Liver (tissue), 9 donors: ENCODE results near the gene ANKRD33. TPM values are rescaled to one million over a fixed set of nuclear protein-coding genes. Genes with fewer than 3 reads are reported as not detected.
A peak's percentile ranks its signal among the peaks of the same experiment; 100 is the strongest.

Experiments
- DNase-seq: peaks from one replicate; pipeline ENCODE4 v3.0.0-alpha.2; 2017; ENCODE audit warnings: low spot score
- H3K27ac ChIP-seq, 2 donors: one replicate each; pipeline ENCODE4 v1.7.0; 2013; ENCODE audit warnings: inconsistent platforms in 2 of 2, low read length in 2 of 2, control low read depth in 1 of 2, low read depth in 1 of 2, mild to moderate bottlenecking in 1 of 2
- H3K27me3 ChIP-seq, 4 donors: one replicate each; pipeline versions ENCODE4 v1.6.1 to v1.7.0; 2013; ENCODE audit warnings: low read length in 3 of 4, inconsistent platforms in 1 of 4, mild to moderate bottlenecking in 1 of 4, moderate library complexity in 1 of 4; ENCODE audit not compliant: control insufficient read depth in 4 of 4, insufficient read depth in 4 of 4
- H3K36me3 ChIP-seq, 4 donors: one replicate each; pipeline versions ENCODE4 v1.6.1 to v1.7.0; 2013; ENCODE audit warnings: low read length in 3 of 4, mild to moderate bottlenecking in 3 of 4, low read depth in 1 of 4, moderate library complexity in 1 of 4; ENCODE audit not compliant: control insufficient read depth in 4 of 4, insufficient read depth in 3 of 4
- H3K4me1 ChIP-seq, 4 donors: one replicate each; pipeline versions ENCODE4 v1.6.1 to v1.7.0; 2013; ENCODE audit warnings: low read length in 3 of 4, mild to moderate bottlenecking in 3 of 4, moderate library complexity in 1 of 4; ENCODE audit not compliant: control insufficient read depth in 4 of 4, insufficient read depth in 4 of 4
- H3K4me3 ChIP-seq, 3 donors: one replicate each; pipeline versions ENCODE4 v1.6.1 to v1.7.0; 2013; ENCODE audit warnings: low read length in 3 of 3, control low read depth in 1 of 3, low read depth in 1 of 3, mild to moderate bottlenecking in 1 of 3
- H3K9ac ChIP-seq, 2 donors: one replicate each; pipeline ENCODE4 v1.7.0; 2013; ENCODE audit warnings: low read length in 2 of 2, mild to moderate bottlenecking in 2 of 2, moderate library complexity in 2 of 2, control low read depth in 1 of 2, low read depth in 1 of 2
- H3K9me3 ChIP-seq, 4 donors: one replicate each; pipeline versions ENCODE4 v1.6.1 to v1.7.0; 2013; ENCODE audit warnings: low read length in 3 of 4; ENCODE audit not compliant: control insufficient read depth in 4 of 4
- EGR1 ChIP-seq, 2 donors: IDR thresholded peaks; 2 replicates each; pipeline ENCODE4 v1.6.1; 2016 to 2018; ENCODE audit warnings: antibody characterized with exemption in 2 of 2, low read depth in 2 of 2
- FOXA1 ChIP-seq: IDR thresholded peaks from 2 replicates; pipeline ENCODE4 v1.6.1; 2016; ENCODE audit warnings: antibody characterized with exemption
- FOXA2 ChIP-seq: IDR thresholded peaks from 2 replicates; pipeline ENCODE4 v1.6.1; 2016; ENCODE audit warnings: antibody characterized with exemption
- GABPA ChIP-seq, 2 donors: IDR thresholded peaks in 1 of 2; conservative IDR thresholded peaks in 1 of 2; 2 replicates each; pipeline ENCODE4 v1.6.1; 2016; ENCODE audit warnings: antibody characterized with exemption in 2 of 2, mild to moderate bottlenecking in 1 of 2, moderate library complexity in 1 of 2
- HNF4A ChIP-seq, 2 donors: conservative IDR thresholded peaks; 2 replicates each; pipeline ENCODE4 v1.6.1; 2016; ENCODE audit warnings: antibody characterized with exemption in 2 of 2, mild to moderate bottlenecking in 2 of 2
- JUND ChIP-seq, 2 donors: IDR thresholded peaks; 2 replicates each; pipeline ENCODE4 v1.6.1; 2016; ENCODE audit warnings: antibody characterized with exemption in 2 of 2
- NR2F2 ChIP-seq: IDR thresholded peaks from 2 replicates; pipeline ENCODE4 v1.6.1; 2016; ENCODE audit warnings: antibody characterized with exemption
- RAD21 ChIP-seq, 2 donors: IDR thresholded peaks; 2 replicates each; pipeline ENCODE4 v1.6.1; 2016; ENCODE audit warnings: antibody characterized with exemption in 2 of 2, mild to moderate bottlenecking in 2 of 2
- RXRA ChIP-seq, 2 donors: IDR thresholded peaks; 2 replicates each; pipeline ENCODE4 v1.6.1; 2017 to 2018; ENCODE audit warnings: antibody characterized with exemption in 2 of 2, mild to moderate bottlenecking in 1 of 2
- SP1 ChIP-seq: IDR thresholded peaks from 2 replicates; pipeline ENCODE4 v1.6.1; 2018; ENCODE audit warnings: antibody characterized with exemption, mild to moderate bottlenecking
- YY1 ChIP-seq: IDR thresholded peaks from 2 replicates; pipeline ENCODE4 v1.6.1; 2016; ENCODE audit warnings: antibody characterized with exemption, mild to moderate bottlenecking
- WGBS: extraction: QIAGEN DNeasy Blood & Tissue Kit; methylation state at CpG from one replicate; pipeline ENCODE4 v1.1.7; 2013; 5-methylcytosine and 5-hydroxymethylcytosine counted together
- polyA plus RNA-seq, 2 donors: library from polyadenylated mRNA; stranded (reverse) in 1 of 2; unstranded in 1 of 2; fragments of 200-250 nt in 1 of 2; fragments of >200 nt in 1 of 2; fragmentation: Nextera tagmentation in 1 of 2; extraction: Ambion mirVana in 1 of 2; gene quantifications; one replicate each; pipeline versions ENCODE4 v1.2.1 to v1.2.3, GENCODE V29; 2013 to 2015
- total RNA-seq, 2 donors: library from RNA; depleted of rRNA; stranded (reverse); fragments of >200 nt; gene quantifications; one replicate each; pipeline ENCODE4 v1.2.3, GENCODE V29; 2014
- TF ChIP-seq, protein P1 (sequence below): IDR thresholded peaks from 2 replicates; pipeline ENCODE4 v1.6.1; 2016; ENCODE audit warnings: antibody characterized with exemption
- TF ChIP-seq, protein P2 (sequence below): fragments of 150-350 bp; IDR thresholded peaks from 2 replicates; pipeline ENCODE4 v1.5.1; 2017; ENCODE audit warnings: improper control_type of control experiment, low read depth, low read length; ENCODE audit not compliant: missing input control
- TF ChIP-seq, protein P3 (sequence below): IDR thresholded peaks from 2 replicates; pipeline ENCODE4 v1.6.1; 2016; ENCODE audit warnings: antibody characterized with exemption, mild to moderate bottlenecking
- TF ChIP-seq, protein P4 (sequence below): IDR thresholded peaks from 2 replicates; pipeline ENCODE4 v1.6.1; 2016; ENCODE audit warnings: antibody characterized with exemption
- TF ChIP-seq, protein P5 (sequence below): IDR thresholded peaks from 2 replicates; pipeline ENCODE4 v1.6.1; 2016; ENCODE audit warnings: antibody characterized with exemption
- donor health status: healthy.
- donor health status: healthy.
- donor health status: healthy.
- donor health status: healthy.
- donor health status: healthy.

The ANKRD33 gene
- total and polyA plus RNA-seq, 4 donors, result not detected

DNA sequence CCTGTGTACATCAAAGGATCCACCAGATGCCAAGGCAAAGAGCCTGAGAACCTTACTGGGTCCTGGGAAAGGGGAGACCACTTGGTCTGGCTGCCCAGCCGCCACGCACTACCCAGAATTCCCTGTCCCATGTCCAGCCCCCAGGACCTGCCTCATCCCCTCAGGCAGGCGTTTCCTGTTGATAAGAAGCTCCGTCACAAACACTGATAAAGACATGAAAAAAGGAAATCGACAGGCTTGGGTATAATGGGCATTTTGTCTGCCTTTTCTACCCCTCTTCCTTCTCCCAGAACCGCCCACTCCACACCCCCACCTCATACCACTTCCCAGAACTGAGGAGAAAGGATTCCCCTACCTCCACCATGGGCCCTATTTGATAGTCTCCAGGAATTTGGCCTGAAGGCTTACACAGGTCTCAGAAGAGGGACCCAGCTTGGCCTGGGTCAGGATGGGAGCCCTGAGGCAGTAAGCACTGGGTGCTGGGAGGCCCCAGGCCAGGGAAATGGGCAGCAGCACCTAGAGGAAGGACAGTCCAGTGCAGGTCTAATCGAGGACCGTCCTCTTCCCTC, 38.2 kb downstream of the ANKRD33 start:
- peaks cover 11 to 27% (median 22%) of the 10 kb centered on the region in 4 donors for H3K4me1 ChIP-seq
- peak overlapping the region in 1 of 2 donors; percentile 42 for H3K9ac ChIP-seq
- 63% methylated on average over 8 of the region's 8 CpGs for WGBS
- H3K27me3 ChIP-seq, result no peaks in the 10 kb centered on the region
- no peaks in the 10 kb centered on the region for H3K9me3 ChIP-seq
- H3K4me3 ChIP-seq, result no peak overlapping the region
- no peak for DNase-seq
- TF ChIP-seq JUND (IDR thresholded peaks at IDR 0.05), result no peak
- peak; percentile 93 for TF ChIP-seq NR2F2
- no peak for TF ChIP-seq FOXA2
- TF ChIP-seq, protein P1, sequence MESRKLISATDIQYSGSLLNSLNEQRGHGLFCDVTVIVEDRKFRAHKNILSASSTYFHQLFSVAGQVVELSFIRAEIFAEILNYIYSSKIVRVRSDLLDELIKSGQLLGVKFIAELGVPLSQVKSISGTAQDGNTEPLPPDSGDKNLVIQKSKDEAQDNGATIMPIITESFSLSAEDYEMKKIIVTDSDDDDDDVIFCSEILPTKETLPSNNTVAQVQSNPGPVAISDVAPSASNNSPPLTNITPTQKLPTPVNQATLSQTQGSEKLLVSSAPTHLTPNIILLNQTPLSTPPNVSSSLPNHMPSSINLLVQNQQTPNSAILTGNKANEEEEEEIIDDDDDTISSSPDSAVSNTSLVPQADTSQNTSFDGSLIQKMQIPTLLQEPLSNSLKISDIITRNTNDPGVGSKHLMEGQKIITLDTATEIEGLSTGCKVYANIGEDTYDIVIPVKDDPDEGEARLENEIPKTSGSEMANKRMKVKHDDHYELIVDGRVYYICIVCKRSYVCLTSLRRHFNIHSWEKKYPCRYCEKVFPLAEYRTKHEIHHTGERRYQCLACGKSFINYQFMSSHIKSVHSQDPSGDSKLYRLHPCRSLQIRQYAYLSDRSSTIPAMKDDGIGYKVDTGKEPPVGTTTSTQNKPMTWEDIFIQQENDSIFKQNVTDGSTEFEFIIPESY, result no peak
- TF ChIP-seq SP1, result peak; percentile 27
- no peaks in the 10 kb centered on the region for H3K36me3 ChIP-seq
- H3K27ac ChIP-seq, result peak overlapping the region; percentile 46 to 47

DNA sequence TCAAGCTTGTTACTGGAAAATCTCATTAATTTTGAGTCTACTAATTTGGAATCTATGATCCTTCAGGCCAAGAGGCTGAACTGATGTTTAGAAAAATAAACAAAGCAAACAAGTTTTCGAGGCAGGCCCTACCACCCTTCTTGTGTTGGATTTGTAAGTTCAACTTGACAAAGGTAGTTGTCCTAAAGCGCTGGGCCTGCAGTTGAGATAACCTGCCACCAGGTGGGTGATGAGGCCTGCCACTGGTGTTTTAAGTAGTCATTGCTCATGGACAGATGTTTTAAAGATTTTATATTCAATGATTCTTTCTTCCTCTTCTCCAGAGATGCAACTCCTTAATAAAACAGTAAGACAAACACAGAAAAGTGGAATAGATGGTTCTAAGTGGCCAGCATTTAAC, 38.8 kb downstream of the ANKRD33 start:
- TF ChIP-seq JUND (IDR thresholded peaks at IDR 0.05) (no peak), RAD21 (IDR thresholded peaks at IDR 0.05) (peak; percentile 93 to 96), HNF4A (conservative IDR thresholded peaks at IDR 0.05) (peak in 1 of 2 donors; percentile 13)
- TF ChIP-seq, protein P2, sequence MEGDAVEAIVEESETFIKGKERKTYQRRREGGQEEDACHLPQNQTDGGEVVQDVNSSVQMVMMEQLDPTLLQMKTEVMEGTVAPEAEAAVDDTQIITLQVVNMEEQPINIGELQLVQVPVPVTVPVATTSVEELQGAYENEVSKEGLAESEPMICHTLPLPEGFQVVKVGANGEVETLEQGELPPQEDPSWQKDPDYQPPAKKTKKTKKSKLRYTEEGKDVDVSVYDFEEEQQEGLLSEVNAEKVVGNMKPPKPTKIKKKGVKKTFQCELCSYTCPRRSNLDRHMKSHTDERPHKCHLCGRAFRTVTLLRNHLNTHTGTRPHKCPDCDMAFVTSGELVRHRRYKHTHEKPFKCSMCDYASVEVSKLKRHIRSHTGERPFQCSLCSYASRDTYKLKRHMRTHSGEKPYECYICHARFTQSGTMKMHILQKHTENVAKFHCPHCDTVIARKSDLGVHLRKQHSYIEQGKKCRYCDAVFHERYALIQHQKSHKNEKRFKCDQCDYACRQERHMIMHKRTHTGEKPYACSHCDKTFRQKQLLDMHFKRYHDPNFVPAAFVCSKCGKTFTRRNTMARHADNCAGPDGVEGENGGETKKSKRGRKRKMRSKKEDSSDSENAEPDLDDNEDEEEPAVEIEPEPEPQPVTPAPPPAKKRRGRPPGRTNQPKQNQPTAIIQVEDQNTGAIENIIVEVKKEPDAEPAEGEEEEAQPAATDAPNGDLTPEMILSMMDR, result peak; percentile 85
- Histone ChIP-seq H3K36me3 (no peaks in the 10 kb centered on the region), H3K9me3 (no peaks in the 10 kb centered on the region), H3K4me3 (no peak overlapping the region), H3K27me3 (no peaks in the 10 kb centered on the region), H3K4me1 (peaks cover 10 to 24% (median 19%) of the 10 kb centered on the region in 4 donors), H3K9ac (peak overlapping the region in 1 of 2 donors; percentile 42), H3K27ac (peak overlapping the region; percentile 46 to 47)
- DNase-seq, result no peak
- 41% methylated on average over 2 of the region's 2 CpGs for WGBS

DNA sequence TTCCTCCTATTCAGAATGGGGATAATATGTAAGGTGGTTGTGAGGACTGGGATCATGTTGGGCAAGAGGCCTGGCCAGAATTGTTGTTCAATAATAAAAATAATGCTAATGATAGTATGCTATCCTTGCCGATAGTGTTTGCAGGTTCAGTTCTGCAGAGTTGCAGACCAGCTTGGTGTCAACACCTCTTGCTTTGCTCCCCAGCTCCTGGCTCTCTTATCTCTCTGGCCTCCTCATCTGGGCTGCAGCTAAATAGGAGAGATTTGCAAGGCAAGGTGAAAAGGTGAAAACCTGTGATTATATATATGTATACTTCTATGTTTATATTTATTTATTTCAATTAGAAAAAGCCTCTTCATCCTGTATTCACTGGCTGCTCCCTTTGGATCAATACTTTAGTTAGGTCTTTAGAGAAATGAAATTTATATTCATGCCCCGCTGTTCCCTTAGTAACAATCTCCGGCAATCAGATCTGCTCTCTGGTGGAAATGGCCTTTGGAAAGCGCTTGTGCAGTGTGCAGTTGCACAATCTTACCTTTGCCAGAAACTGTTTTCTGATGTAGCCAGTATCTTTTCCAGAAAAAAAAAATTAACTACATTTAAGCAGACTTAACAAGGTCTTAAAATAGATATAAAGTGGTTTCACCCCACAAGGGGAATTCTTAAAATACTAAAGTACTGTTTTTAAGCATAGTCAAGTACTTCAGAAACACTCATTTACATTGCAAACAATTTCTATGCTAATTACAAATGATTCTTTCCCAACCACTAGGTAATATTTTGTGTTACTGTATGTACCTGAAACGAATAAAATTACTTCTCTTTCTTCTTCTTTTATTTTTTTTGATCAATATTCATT, 44.5 kb downstream of the ANKRD33 start:
- Histone ChIP-seq H3K9me3 (no peaks in the 10 kb centered on the region), H3K36me3 (no peaks in the 10 kb centered on the region), H3K9ac (no peak overlapping the region), H3K4me1 (peaks cover 0 to 16% (median 14%) of the 10 kb centered on the region in 4 donors), H3K4me3 (no peak overlapping the region), H3K27me3 (no peaks in the 10 kb centered on the region), H3K27ac (peak overlapping the region in 1 of 2 donors; percentile 28)
- DNase-seq, result no peak
- WGBS, result 36% methylated on average over 5 of the region's 5 CpGs
- TF ChIP-seq GABPA (IDR thresholded peaks at IDR 0.05 in 1 of 2, conservative IDR thresholded peaks at IDR 0.05 in 1 of 2) (no peak), EGR1 (IDR thresholded peaks at IDR 0.05; ENCODE audit: low read depth in 2 of 2) (no peak), FOXA1 (no peak), YY1 (peak; percentile 24), JUND (IDR thresholded peaks at IDR 0.05) (peak in 1 of 2 donors; percentile 13), RXRA (IDR thresholded peaks at IDR 0.05) (peak in 1 of 2 donors; percentile 49)
- TF ChIP-seq, protein P3, sequence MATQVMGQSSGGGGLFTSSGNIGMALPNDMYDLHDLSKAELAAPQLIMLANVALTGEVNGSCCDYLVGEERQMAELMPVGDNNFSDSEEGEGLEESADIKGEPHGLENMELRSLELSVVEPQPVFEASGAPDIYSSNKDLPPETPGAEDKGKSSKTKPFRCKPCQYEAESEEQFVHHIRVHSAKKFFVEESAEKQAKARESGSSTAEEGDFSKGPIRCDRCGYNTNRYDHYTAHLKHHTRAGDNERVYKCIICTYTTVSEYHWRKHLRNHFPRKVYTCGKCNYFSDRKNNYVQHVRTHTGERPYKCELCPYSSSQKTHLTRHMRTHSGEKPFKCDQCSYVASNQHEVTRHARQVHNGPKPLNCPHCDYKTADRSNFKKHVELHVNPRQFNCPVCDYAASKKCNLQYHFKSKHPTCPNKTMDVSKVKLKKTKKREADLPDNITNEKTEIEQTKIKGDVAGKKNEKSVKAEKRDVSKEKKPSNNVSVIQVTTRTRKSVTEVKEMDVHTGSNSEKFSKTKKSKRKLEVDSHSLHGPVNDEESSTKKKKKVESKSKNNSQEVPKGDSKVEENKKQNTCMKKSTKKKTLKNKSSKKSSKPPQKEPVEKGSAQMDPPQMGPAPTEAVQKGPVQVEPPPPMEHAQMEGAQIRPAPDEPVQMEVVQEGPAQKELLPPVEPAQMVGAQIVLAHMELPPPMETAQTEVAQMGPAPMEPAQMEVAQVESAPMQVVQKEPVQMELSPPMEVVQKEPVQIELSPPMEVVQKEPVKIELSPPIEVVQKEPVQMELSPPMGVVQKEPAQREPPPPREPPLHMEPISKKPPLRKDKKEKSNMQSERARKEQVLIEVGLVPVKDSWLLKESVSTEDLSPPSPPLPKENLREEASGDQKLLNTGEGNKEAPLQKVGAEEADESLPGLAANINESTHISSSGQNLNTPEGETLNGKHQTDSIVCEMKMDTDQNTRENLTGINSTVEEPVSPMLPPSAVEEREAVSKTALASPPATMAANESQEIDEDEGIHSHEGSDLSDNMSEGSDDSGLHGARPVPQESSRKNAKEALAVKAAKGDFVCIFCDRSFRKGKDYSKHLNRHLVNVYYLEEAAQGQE, result no peak
- TF ChIP-seq, protein P4, sequence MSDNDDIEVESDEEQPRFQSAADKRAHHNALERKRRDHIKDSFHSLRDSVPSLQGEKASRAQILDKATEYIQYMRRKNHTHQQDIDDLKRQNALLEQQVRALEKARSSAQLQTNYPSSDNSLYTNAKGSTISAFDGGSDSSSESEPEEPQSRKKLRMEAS, result no peak
- TF ChIP-seq, protein P5, sequence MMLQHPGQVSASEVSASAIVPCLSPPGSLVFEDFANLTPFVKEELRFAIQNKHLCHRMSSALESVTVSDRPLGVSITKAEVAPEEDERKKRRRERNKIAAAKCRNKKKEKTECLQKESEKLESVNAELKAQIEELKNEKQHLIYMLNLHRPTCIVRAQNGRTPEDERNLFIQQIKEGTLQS, result no peak
- TF ChIP-seq, protein P1, result no peak
